ENCODE data around the gene CCDC18. TPM values are rescaled to one million over a fixed set of nuclear protein-coding genes. Genes with fewer than 3 reads are reported as not detected.

CCDC18 gene
- total RNA-seq, 1 experiment from 2014 or later, result 7.1 TPM

GRCh38 chr1:93302078-93302477 is 121.6 kb downstream of the CCDC18 start:
- intact Hi-C loops (cut with micrococcal nuclease; ENCODE audit: unreplicated experiment), result loop anchor here (10.0 kb wide), 1 partner anchor 543 kb away; no protein-coding TSS in a partner anchor

GRCh38 chr1:93304716-93305138 is 124.2 kb downstream of the CCDC18 start:
- no peaks in the 10 kb centered on the region for H3K9me3 Mint-ChIP-seq (ENCODE audit: unreplicated experiment)
- H3K36me3 Mint-ChIP-seq (ENCODE audit: insufficient read depth, unreplicated experiment), result no peaks in the 10 kb centered on the region
- Histone ChIP-seq H3K4me1 (no peaks in the 10 kb centered on the region), H3K9me3 (no peaks in the 10 kb centered on the region), H3K4me3 (ENCODE audit: low read depth, low read length) (no peak overlapping the region), H3K27me3 (replicated peaks; ENCODE audit: control insufficient read depth, insufficient read depth, low read length) (no peaks in the 10 kb centered on the region), H3K36me3 (ENCODE audit: control insufficient read depth, insufficient read depth, low read length) (no peaks in the 10 kb centered on the region)
- CTCF ChIA-PET, result interaction anchor here (0.6 to 1.7 kb wide), 11 partner anchors 20 to 539 kb away, joined by 3 to 13 read pairs (median 4); partner anchors contain the start of gene DR1
- BruUV-seq (replicated peaks), result no TSS peak
- intact Hi-C loops (cut with micrococcal nuclease; ENCODE audit: unreplicated experiment), result loop anchor here (1.0 to 10.0 kb wide), 3 partner anchors 41 to 540 kb away; partner anchors contain the start of gene DR1
- DNase-seq, result peak; percentile 43 to 52
- H3K4me3 Mint-ChIP-seq (ENCODE audit: unreplicated experiment), result no peak overlapping the region
- peaks cover 6% of the 10 kb centered on the region for H3K4me1 Mint-ChIP-seq (ENCODE audit: low read depth, unreplicated experiment)
- H3K27me3 Mint-ChIP-seq (ENCODE audit: insufficient read depth, unreplicated experiment), result peaks cover 4% of the 10 kb centered on the region
- H3K27ac Mint-ChIP-seq (ENCODE audit: unreplicated experiment), result no peak overlapping the region
- POLR2A ChIA-PET, result interaction anchor here (0.5 to 0.6 kb wide), 2 partner anchors 41 to 126 kb away, joined by 5 to 8 read pairs; partner anchors contain the start of gene DR1
- TF ChIP-seq CTCF (IDR thresholded peaks at IDR 0.05; ENCODE audit: insufficient read depth in 1 of 2, low read depth in 1 of 2, low read length in 1 of 2, severe bottlenecking in 1 of 2, unreplicated experiment in 1 of 2), result peak; percentile 47 to 58

More at GRCh38 chr1:93302078-93302477, 121.6 kb downstream of the CCDC18 start:
- Mint-ChIP-seq H3K9me3 (ENCODE audit: unreplicated experiment) (no peaks in the 10 kb centered on the region), H3K4me3 (ENCODE audit: unreplicated experiment) (no peak overlapping the region), H3K4me1 (ENCODE audit: low read depth, unreplicated experiment) (peaks cover 6% of the 10 kb centered on the region), H3K27me3 (ENCODE audit: insufficient read depth, unreplicated experiment) (peaks cover 4% of the 10 kb centered on the region), H3K36me3 (ENCODE audit: insufficient read depth, unreplicated experiment) (no peaks in the 10 kb centered on the region), H3K27ac (ENCODE audit: unreplicated experiment) (no peak overlapping the region)
- BruUV-seq (replicated peaks), result no TSS peak
- ChIA-PET CTCF (no interaction called here), POLR2A (no interaction called here)
- Histone ChIP-seq H3K4me3 (ENCODE audit: low read depth, low read length) (no peak overlapping the region), H3K36me3 (ENCODE audit: control insufficient read depth, insufficient read depth, low read length) (no peaks in the 10 kb centered on the region), H3K27me3 (replicated peaks; ENCODE audit: control insufficient read depth, insufficient read depth, low read length) (no peaks in the 10 kb centered on the region), H3K4me1 (no peaks in the 10 kb centered on the region), H3K9me3 (no peaks in the 10 kb centered on the region)
- DNase-seq, result no peak
- TF ChIP-seq CTCF (IDR thresholded peaks at IDR 0.05; ENCODE audit: insufficient read depth in 1 of 2, low read depth in 1 of 2, low read length in 1 of 2, severe bottlenecking in 1 of 2, unreplicated experiment in 1 of 2), result no peak

GRCh38 chr1:93306920-93307319 is 126.4 kb downstream of the CCDC18 start:
- Mint-ChIP-seq H3K9me3 (ENCODE audit: unreplicated experiment) (peaks cover 7% of the 10 kb centered on the region), H3K4me1 (ENCODE audit: low read depth, unreplicated experiment) (peaks cover 6% of the 10 kb centered on the region), H3K36me3 (ENCODE audit: insufficient read depth, unreplicated experiment) (no peaks in the 10 kb centered on the region), H3K4me3 (ENCODE audit: unreplicated experiment) (no peak overlapping the region), H3K27me3 (ENCODE audit: insufficient read depth, unreplicated experiment) (peaks cover 4% of the 10 kb centered on the region), H3K27ac (ENCODE audit: unreplicated experiment) (no peak overlapping the region)
- Histone ChIP-seq H3K36me3 (ENCODE audit: control insufficient read depth, insufficient read depth, low read length) (no peaks in the 10 kb centered on the region), H3K9me3 (no peaks in the 10 kb centered on the region), H3K4me1 (no peaks in the 10 kb centered on the region), H3K27me3 (replicated peaks; ENCODE audit: control insufficient read depth, insufficient read depth, low read length) (no peaks in the 10 kb centered on the region), H3K4me3 (ENCODE audit: low read depth, low read length) (no peak overlapping the region)
- ChIA-PET CTCF (no interaction called here), POLR2A (no interaction called here)
- TF ChIP-seq CTCF (IDR thresholded peaks at IDR 0.05; ENCODE audit: insufficient read depth in 1 of 2, low read depth in 1 of 2, low read length in 1 of 2, severe bottlenecking in 1 of 2, unreplicated experiment in 1 of 2), result no peak
- intact Hi-C loops (cut with micrococcal nuclease; ENCODE audit: unreplicated experiment), result loop anchor here (10.0 kb wide), 1 partner anchor 538 kb away; no protein-coding TSS in a partner anchor
- no TSS peak for BruUV-seq (replicated peaks)
- DNase-seq, result no peak

Data from Caco-2 (cell line).